ENCODE results near the gene DIP2A. TPM values are rescaled to one million over a fixed set of nuclear protein-coding genes. Genes with fewer than 3 reads are reported as not detected.

DIP2A gene
- polyA plus RNA-seq, 1 donor from 2014 or later: 45.0 TPM

DNA sequence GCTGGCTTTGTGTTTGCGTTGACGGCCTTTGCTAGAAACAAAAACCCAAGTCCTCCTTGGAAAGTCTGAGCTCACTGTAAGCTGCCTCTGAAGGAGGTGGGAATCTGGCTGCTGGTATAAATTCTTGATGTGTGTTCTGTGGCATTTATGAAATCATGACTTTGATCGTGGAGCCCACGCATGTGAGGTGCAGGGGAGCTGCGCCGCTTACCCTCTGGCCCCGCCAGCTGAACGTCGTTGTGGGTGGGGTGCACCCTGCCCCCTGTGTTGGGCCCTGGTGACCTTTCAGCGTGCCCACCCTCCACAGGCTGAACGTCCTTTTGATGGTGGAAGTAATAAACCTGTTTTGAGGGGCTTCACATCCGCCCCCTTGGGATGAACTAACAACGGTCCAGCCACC is 21.2 kb upstream of the DIP2A start:
- Histone ChIP-seq H3K9ac (ENCODE audit: low read length) (no peak overlapping the region), H3K27me3 (ENCODE audit: insufficient read depth, low read depth, low read length) (no peaks in the 10 kb centered on the region), H4K20me1 (ENCODE audit: insufficient read depth) (no peaks in the 10 kb centered on the region), H3K4me2 (ENCODE audit: low read length) (no peak overlapping the region), H3K9me2 (ENCODE audit: insufficient read depth, low read length) (no peaks in the 10 kb centered on the region), H3K79me2 (replicated peaks; ENCODE audit: insufficient read depth, low read length) (no peaks in the 10 kb centered on the region), H3K36me3 (ENCODE audit: insufficient read depth, low read length) (no peaks in the 10 kb centered on the region), H3F3A (ENCODE audit: insufficient read depth, low read length, poor library complexity, severe bottlenecking) (no peaks in the 10 kb centered on the region), H3K9me3 (ENCODE audit: low read length) (no peaks in the 10 kb centered on the region), H2AFZ (ENCODE audit: low read depth, low read length) (no peak overlapping the region), H3K4me3 (ENCODE audit: low read length) (no peak overlapping the region), H3K27ac (ENCODE audit: low read length) (no peak overlapping the region)
- no peak for TF ChIP-seq SMC3 (conservative IDR thresholded peaks at IDR 0.05; ENCODE audit: poor library complexity)
- TF ChIP-seq REST (IDR thresholded peaks at IDR 0.05; ENCODE audit: borderline replicate concordance): no peak
- no peak for TF ChIP-seq POLR2AphosphoS5 (IDR thresholded peaks at IDR 0.05)
- no peak for TF ChIP-seq EP300 (conservative IDR thresholded peaks at IDR 0.05; ENCODE audit: poor library complexity, severe bottlenecking)
- no peak for TF ChIP-seq EZH2 (IDR thresholded peaks at IDR 0.05; ENCODE audit: borderline replicate concordance, insufficient read depth, low read length, poor library complexity, severe bottlenecking)
- no peak for TF ChIP-seq RAD21 (conservative IDR thresholded peaks at IDR 0.05)
- TF ChIP-seq, protein P1, sequence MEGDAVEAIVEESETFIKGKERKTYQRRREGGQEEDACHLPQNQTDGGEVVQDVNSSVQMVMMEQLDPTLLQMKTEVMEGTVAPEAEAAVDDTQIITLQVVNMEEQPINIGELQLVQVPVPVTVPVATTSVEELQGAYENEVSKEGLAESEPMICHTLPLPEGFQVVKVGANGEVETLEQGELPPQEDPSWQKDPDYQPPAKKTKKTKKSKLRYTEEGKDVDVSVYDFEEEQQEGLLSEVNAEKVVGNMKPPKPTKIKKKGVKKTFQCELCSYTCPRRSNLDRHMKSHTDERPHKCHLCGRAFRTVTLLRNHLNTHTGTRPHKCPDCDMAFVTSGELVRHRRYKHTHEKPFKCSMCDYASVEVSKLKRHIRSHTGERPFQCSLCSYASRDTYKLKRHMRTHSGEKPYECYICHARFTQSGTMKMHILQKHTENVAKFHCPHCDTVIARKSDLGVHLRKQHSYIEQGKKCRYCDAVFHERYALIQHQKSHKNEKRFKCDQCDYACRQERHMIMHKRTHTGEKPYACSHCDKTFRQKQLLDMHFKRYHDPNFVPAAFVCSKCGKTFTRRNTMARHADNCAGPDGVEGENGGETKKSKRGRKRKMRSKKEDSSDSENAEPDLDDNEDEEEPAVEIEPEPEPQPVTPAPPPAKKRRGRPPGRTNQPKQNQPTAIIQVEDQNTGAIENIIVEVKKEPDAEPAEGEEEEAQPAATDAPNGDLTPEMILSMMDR (IDR thresholded peaks at IDR 0.05; ENCODE audit: poor library complexity, severe bottlenecking): no peak
- no peak for TF ChIP-seq TAF1 (IDR thresholded peaks at IDR 0.05; ENCODE audit: low read depth)
- no peak for TF ChIP-seq MXI1 (conservative IDR thresholded peaks at IDR 0.05; ENCODE audit: poor library complexity, severe bottlenecking)

- no peak overlapping the region for H2AFZ ChIP-seq (ENCODE audit: low read depth, low read length)
- H3K4me3 ChIP-seq (ENCODE audit: low read length): no peak overlapping the region
- H3K36me3 ChIP-seq (ENCODE audit: insufficient read depth, low read length): no peaks in the 10 kb centered on the region
- H3K4me2 ChIP-seq (ENCODE audit: low read length): no peak overlapping the region
- no peak overlapping the region for H3K27ac ChIP-seq (ENCODE audit: low read length)
- no peaks in the 10 kb centered on the region for H4K20me1 ChIP-seq (ENCODE audit: insufficient read depth)
- no peaks in the 10 kb centered on the region for H3F3A ChIP-seq (ENCODE audit: insufficient read depth, low read length, poor library complexity, severe bottlenecking)
- no peaks in the 10 kb centered on the region for H3K79me2 ChIP-seq (replicated peaks; ENCODE audit: insufficient read depth, low read length)
- TF ChIP-seq, protein P1 (IDR thresholded peaks at IDR 0.05; ENCODE audit: poor library complexity, severe bottlenecking): no peak
- TF ChIP-seq TAF1 (IDR thresholded peaks at IDR 0.05; ENCODE audit: low read depth): no peak
- no peak for TF ChIP-seq POLR2AphosphoS5 (IDR thresholded peaks at IDR 0.05)
- no peak for TF ChIP-seq SMC3 (conservative IDR thresholded peaks at IDR 0.05; ENCODE audit: poor library complexity)
- no peak for TF ChIP-seq EZH2 (IDR thresholded peaks at IDR 0.05; ENCODE audit: borderline replicate concordance, insufficient read depth, low read length, poor library complexity, severe bottlenecking)
- TF ChIP-seq REST (IDR thresholded peaks at IDR 0.05; ENCODE audit: borderline replicate concordance): no peak
- no peak for TF ChIP-seq RAD21 (conservative IDR thresholded peaks at IDR 0.05)
- H3K27me3 ChIP-seq (ENCODE audit: insufficient read depth, low read depth, low read length): no peaks in the 10 kb centered on the region
- H3K9me3 ChIP-seq (ENCODE audit: low read length): no peaks in the 10 kb centered on the region
- H3K9ac ChIP-seq (ENCODE audit: low read length): no peak overlapping the region
- no peaks in the 10 kb centered on the region for H3K9me2 ChIP-seq (ENCODE audit: insufficient read depth, low read length)
These were observed 20.4 kb upstream of the DIP2A start for GRCh38 chr21:46438241-46438640.
